SU-DHL-6 (cell line): ENCODE data around the gene CALCOCO2.

ENCODE experiments used
- H2AFZ ChIP-seq: fragments of 200-600 bp; sonication (generic); 2 replicates; pipeline ENCODE4 v1.6.1; 2014; ENCODE audit warnings: low read depth, mild to moderate bottlenecking, moderate library complexity, mixed read lengths, antibody characterized with exemption, low read length; ENCODE audit not compliant: severe bottlenecking
- H3F3A ChIP-seq: fragments of 200-600 bp; shearing (Covaris generic); 2 replicates; pipeline ENCODE4 v1.6.0; 2016; ENCODE audit warnings: antibody characterized with exemption, mild to moderate bottlenecking; ENCODE audit not compliant: insufficient read depth
- H3K27ac ChIP-seq: fragments of 200-600 bp; sonication (generic); 2 replicates; pipeline ENCODE4 v1.5.1; 2016; ENCODE audit warnings: low read depth, mild to moderate bottlenecking, low read length, moderate library complexity, mixed read lengths
- H3K27me3 ChIP-seq: fragments of 200-600 bp; sonication (generic), shearing (Covaris generic); 2 replicates; pipeline ENCODE4 v1.6.0; 2014; ENCODE audit warnings: mild to moderate bottlenecking, low read length
- H3K36me3 ChIP-seq: fragments of 200-600 bp; sonication (generic); 2 replicates; pipeline ENCODE4 v1.6.1; 2014; ENCODE audit warnings: mild to moderate bottlenecking, low read length, mixed read lengths
- H3K4me2 ChIP-seq: fragments of 300-600, 200-600 bp; shearing (Covaris generic), sonication (generic); 2 replicates; pipeline ENCODE4 v1.6.0; 2014; ENCODE audit warnings: low read length, low read depth, mild to moderate bottlenecking; ENCODE audit not compliant: poor library complexity, severe bottlenecking
- H3K4me3 ChIP-seq: fragments of 200-600 bp; sonication (generic); 2 replicates; pipeline ENCODE4 v1.5.1; 2014; ENCODE audit warnings: antibody characterized with exemption, low read length, mild to moderate bottlenecking, mixed read lengths; ENCODE audit not compliant: insufficient read depth, poor library complexity, severe bottlenecking
- H3K79me2 ChIP-seq: fragments of 200-600 bp; sonication (generic); 2 replicates; pipeline ENCODE4 v1.6.1; 2014; ENCODE audit warnings: mild to moderate bottlenecking, low read length, moderate library complexity; ENCODE audit not compliant: insufficient read depth
- H3K9ac ChIP-seq: fragments of 200-600 bp; sonication (generic); 2 replicates; pipeline ENCODE4 v1.7.0; 2014; ENCODE audit warnings: mild to moderate bottlenecking, low read length
- H3K9me2 ChIP-seq: fragments of 200-600 bp; sonication (generic); replicated peaks from 2 replicates; pipeline ENCODE4 v1.6.1; 2014; ENCODE audit warnings: low read length; ENCODE audit not compliant: insufficient read depth
- H3K9me3 ChIP-seq: fragments of 200-600 bp; sonication (generic); 2 replicates; pipeline ENCODE4 v1.6.1; 2014; ENCODE audit warnings: low read length, mixed read lengths; ENCODE audit not compliant: insufficient read depth
- H4K20me1 ChIP-seq: fragments of 200-600 bp; sonication (generic); 2 replicates; pipeline ENCODE4 v1.6.1; 2014; ENCODE audit warnings: low read depth, mild to moderate bottlenecking, antibody characterized with exemption, low read length, moderate library complexity, mixed read lengths
- EZH2phosphoT487 ChIP-seq: fragments of 200-600 bp; sonication (generic), shearing (Covaris generic); conservative IDR thresholded peaks from 2 replicates; pipeline ENCODE4 v1.6.1; 2018; ENCODE audit warnings: mild to moderate bottlenecking, antibody characterized with exemption, low read length, moderate library complexity, mixed read lengths
- TF ChIP-seq, protein P1 (sequence below): fragments of 200-600 bp; sonication (generic); IDR thresholded peaks from one replicate; pipeline ENCODE4 v1.5.1; 2017; ENCODE audit warnings: antibody characterized with exemption, mild to moderate bottlenecking, low read length, moderate library complexity; ENCODE audit not compliant: insufficient read depth, poor library complexity, severe bottlenecking

The CALCOCO2 gene

GRCh38 chr17:48815311-48815710 lies 15.5 kb upstream of the CALCOCO2 start:
- no peak overlapping the region for H2AFZ ChIP-seq
- H3K79me2 ChIP-seq = no peaks in the 10 kb centered on the region
- H3K9me2 ChIP-seq = no peaks in the 10 kb centered on the region
- H3K36me3 ChIP-seq = no peaks in the 10 kb centered on the region
- H3K27ac ChIP-seq = no peak overlapping the region
- no peaks in the 10 kb centered on the region for H3K27me3 ChIP-seq
- H3K4me2 ChIP-seq = no peak overlapping the region
- H3K9ac ChIP-seq = no peak overlapping the region
- no peaks in the 10 kb centered on the region for H3K9me3 ChIP-seq
- H3F3A ChIP-seq = no peaks in the 10 kb centered on the region
- no peak overlapping the region for H3K4me3 ChIP-seq
- no peaks in the 10 kb centered on the region for H4K20me1 ChIP-seq
- TF ChIP-seq EZH2phosphoT487 = no peak
- TF ChIP-seq, protein P1, sequence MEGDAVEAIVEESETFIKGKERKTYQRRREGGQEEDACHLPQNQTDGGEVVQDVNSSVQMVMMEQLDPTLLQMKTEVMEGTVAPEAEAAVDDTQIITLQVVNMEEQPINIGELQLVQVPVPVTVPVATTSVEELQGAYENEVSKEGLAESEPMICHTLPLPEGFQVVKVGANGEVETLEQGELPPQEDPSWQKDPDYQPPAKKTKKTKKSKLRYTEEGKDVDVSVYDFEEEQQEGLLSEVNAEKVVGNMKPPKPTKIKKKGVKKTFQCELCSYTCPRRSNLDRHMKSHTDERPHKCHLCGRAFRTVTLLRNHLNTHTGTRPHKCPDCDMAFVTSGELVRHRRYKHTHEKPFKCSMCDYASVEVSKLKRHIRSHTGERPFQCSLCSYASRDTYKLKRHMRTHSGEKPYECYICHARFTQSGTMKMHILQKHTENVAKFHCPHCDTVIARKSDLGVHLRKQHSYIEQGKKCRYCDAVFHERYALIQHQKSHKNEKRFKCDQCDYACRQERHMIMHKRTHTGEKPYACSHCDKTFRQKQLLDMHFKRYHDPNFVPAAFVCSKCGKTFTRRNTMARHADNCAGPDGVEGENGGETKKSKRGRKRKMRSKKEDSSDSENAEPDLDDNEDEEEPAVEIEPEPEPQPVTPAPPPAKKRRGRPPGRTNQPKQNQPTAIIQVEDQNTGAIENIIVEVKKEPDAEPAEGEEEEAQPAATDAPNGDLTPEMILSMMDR = no peak

DNA sequence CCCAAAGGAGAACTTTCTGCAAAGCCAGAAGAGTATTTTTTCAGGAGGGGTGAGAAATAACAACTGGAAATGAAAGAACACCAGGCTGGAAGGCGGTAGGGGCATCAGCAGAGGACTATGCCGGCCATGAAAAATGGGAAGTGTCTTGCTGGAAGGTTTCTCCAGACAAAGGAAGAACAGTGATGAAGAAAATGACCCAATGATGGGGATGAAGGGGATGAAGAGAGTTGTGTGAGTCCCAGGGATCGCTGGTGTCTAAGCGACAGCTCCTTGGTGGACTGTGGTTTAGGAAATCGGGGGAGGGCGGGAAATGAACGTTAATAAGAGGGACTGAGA lies 14.4 kb upstream of the CALCOCO2 start:
- H4K20me1 ChIP-seq = no peaks in the 10 kb centered on the region
- H3K27me3 ChIP-seq = no peaks in the 10 kb centered on the region
- TF ChIP-seq, protein P1 = no peak
- TF ChIP-seq EZH2phosphoT487 = no peak
- peak overlapping the region; percentile 40 for H3K4me2 ChIP-seq
- no peak overlapping the region for H3K27ac ChIP-seq
- H3K9me2 ChIP-seq = no peaks in the 10 kb centered on the region
- no peak overlapping the region for H3K9ac ChIP-seq
- no peaks in the 10 kb centered on the region for H3K9me3 ChIP-seq
- H3K36me3 ChIP-seq = no peaks in the 10 kb centered on the region
- H2AFZ ChIP-seq = peak overlapping the region; percentile 16
- no peaks in the 10 kb centered on the region for H3F3A ChIP-seq
- no peaks in the 10 kb centered on the region for H3K79me2 ChIP-seq
- no peak overlapping the region for H3K4me3 ChIP-seq

- Histone ChIP-seq H3K36me3 (no peaks in the 10 kb centered on the region), H3K79me2 (no peaks in the 10 kb centered on the region), H3K9ac (no peak within 1 kb of the TSS), H3K4me2 (peak within 1 kb of the TSS; percentile 40), H3K27ac (no peak within 1 kb of the TSS), H3K9me2 (no peaks in the 10 kb centered on the region), H3K4me3 (peak within 1 kb of the TSS; percentile 47), H3F3A (no peaks in the 10 kb centered on the region), H2AFZ (peak within 1 kb of the TSS; percentile 16), H4K20me1 (no peaks in the 10 kb centered on the region), H3K27me3 (no peaks in the 10 kb centered on the region), H3K9me3 (no peaks in the 10 kb centered on the region)
- no peak for TF ChIP-seq EZH2phosphoT487
- TF ChIP-seq, protein P1 = no peak
Measured at GRCh38 chr17:48816774-48817590, 13.9 kb upstream of the CALCOCO2 start, which contains the start of gene TTLL6. Gene TTLL6 (minus strand): TSS chr17:48817229. CDS start chr17:48817072, 157 bp downstream.
